ENCODE results near the gene CERK. TPM values are rescaled to one million over a fixed set of nuclear protein-coding genes. Genes with fewer than 3 reads are reported as not detected.

CERK gene
- total and polyA plus RNA-seq, 10 donors = 13.7 to 47.1 (median 34.8) TPM

DNA sequence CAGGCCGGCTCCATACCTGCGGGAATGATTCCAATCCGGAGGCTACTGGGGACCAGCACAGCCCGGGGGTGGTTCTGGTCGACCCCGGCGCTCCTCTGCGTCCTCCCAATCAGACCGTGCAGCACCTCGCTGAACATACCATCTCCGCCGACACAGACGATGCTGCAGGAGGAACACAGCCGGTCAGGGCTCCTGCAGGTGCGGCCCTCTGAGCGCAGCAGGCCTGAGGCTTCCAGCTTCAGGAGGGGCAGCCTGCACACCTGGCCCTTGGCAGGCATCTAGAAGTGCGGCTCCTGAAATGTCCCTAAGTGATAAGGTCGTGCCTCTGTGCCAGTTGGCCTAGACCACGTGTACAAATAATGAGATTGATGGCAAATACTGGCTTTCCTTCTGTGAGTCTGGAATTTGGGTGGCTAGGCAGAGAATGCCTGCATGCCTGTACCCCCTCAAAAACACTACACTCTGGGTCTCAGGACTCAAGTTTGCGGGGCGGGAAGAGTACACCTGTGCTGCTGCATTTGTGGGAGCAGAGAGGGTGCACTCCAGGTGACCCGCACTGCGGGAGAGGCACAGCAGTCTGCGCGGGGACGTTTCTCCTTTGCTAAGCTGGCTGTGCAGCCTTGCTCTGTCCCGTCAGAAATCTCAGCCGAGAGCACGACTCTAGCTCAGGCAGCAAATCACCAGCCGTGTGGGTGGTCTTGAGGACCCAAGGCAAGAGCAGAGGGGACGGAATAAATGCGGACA lies 30.1 kb downstream of the CERK start:
- Histone ChIP-seq H3K4me3 (no peak overlapping the region), H3K27ac (no peak overlapping the region), H3K4me1 (no peaks in the 10 kb centered on the region), H3K9me3 (no peaks in the 10 kb centered on the region), H3K27me3 (replicated peaks in 1 of 7) (no peaks in the 10 kb centered on the region), H3K36me3 (peaks cover 2 to 100% (median 87%) of the 10 kb centered on the region in 6 donors)
- intact Hi-C loops (cut with DNase I; ENCODE audit: low total_unique reads) = no loop called here
- TF ChIP-seq, protein P1, sequence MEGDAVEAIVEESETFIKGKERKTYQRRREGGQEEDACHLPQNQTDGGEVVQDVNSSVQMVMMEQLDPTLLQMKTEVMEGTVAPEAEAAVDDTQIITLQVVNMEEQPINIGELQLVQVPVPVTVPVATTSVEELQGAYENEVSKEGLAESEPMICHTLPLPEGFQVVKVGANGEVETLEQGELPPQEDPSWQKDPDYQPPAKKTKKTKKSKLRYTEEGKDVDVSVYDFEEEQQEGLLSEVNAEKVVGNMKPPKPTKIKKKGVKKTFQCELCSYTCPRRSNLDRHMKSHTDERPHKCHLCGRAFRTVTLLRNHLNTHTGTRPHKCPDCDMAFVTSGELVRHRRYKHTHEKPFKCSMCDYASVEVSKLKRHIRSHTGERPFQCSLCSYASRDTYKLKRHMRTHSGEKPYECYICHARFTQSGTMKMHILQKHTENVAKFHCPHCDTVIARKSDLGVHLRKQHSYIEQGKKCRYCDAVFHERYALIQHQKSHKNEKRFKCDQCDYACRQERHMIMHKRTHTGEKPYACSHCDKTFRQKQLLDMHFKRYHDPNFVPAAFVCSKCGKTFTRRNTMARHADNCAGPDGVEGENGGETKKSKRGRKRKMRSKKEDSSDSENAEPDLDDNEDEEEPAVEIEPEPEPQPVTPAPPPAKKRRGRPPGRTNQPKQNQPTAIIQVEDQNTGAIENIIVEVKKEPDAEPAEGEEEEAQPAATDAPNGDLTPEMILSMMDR (IDR thresholded peaks at IDR 0.05 in 8 of 11, conservative IDR thresholded peaks at IDR 0.05 in 3 of 11) = no peak
- TF ChIP-seq POLR2A (IDR thresholded peaks at IDR 0.05) (no peak), POLR2AphosphoS5 (IDR thresholded peaks at IDR 0.05) (peak in 1 of 3 donors; percentile 48)
- 92 to 97% (median 95%) methylated on average over 29 to 32 of the region's 32 CpGs for WGBS, 5 donors
- DNase-seq = no peak

DNA sequence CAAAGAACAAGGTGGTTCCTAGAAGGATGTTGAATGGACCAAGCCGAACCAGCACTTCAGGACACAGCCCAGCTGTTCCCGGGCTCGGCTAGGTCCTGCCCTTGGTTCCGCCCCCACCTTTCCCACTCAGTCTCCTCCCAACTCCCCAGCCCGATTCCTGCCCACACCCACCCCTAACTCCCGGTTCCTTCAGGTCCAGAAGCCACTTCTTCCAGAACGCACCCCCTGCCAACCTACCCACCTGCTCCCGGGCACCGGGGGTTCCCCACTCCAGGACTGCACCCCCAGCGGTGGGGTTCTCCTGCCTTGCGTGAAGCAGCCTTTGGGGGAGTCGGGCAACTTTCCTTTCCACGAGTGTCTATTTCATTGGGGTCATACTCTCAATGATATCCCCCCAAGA lies 30.7 kb downstream of the CERK start:
- DNase-seq = no peak
- Histone ChIP-seq H3K27me3 (replicated peaks in 1 of 7) (no peaks in the 10 kb centered on the region), H3K9me3 (no peaks in the 10 kb centered on the region), H3K36me3 (peaks cover 2 to 100% (median 92%) of the 10 kb centered on the region in 6 donors), H3K4me3 (no peak overlapping the region), H3K27ac (no peak overlapping the region), H3K4me1 (no peaks in the 10 kb centered on the region)
- TF ChIP-seq POLR2A (IDR thresholded peaks at IDR 0.05) = no peak
- WGBS, 5 donors = 86 to 95% (median 93%) methylated on average over 13 of the region's 13 CpGs
- intact Hi-C loops (cut with DNase I; ENCODE audit: low total_unique reads) = no loop called here

DNA sequence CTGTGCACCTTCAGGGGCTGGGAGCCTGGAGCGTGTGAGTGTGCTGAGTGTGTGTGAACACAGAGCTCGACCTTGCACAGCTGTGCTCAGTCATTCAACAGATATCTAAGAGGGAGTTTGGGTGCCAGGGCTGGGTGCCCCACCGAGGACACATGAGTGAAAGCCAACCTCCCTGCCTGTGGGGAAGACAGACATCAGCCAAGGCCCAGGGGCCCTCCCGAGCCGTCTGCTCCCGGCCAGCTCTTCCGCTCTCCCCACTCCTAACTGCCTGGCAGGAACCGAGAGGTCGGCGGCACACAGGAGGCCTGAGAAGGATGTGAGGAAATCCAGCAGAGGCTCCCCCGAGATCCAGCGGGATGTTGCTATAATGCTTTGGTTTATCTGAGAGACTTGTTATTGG lies 32.0 kb downstream of the CERK start:
- no peak overlapping the region for H3K4me3 ChIP-seq
- WGBS, 5 donors = 93 to 97% (median 95%) methylated on average over 12 of the region's 12 CpGs
- no peaks in the 10 kb centered on the region for H3K4me1 ChIP-seq
- H3K27me3 ChIP-seq (replicated peaks in 1 of 7) = no peaks in the 10 kb centered on the region
- no peaks in the 10 kb centered on the region for H3K9me3 ChIP-seq
- no peak for DNase-seq
- H3K27ac ChIP-seq = no peak overlapping the region
- H3K36me3 ChIP-seq = peaks cover 7 to 100% (median 89%) of the 10 kb centered on the region in 6 donors
- TF ChIP-seq POLR2A (IDR thresholded peaks at IDR 0.05) (no peak), POLR2AphosphoS5 (IDR thresholded peaks at IDR 0.05) (peak in 1 of 3 donors; percentile 21)
- TF ChIP-seq, protein P1 (IDR thresholded peaks at IDR 0.05 in 8 of 11, conservative IDR thresholded peaks at IDR 0.05 in 3 of 11) = no peak
- intact Hi-C loops (cut with DNase I; ENCODE audit: low total_unique reads) = no loop called here

DNA sequence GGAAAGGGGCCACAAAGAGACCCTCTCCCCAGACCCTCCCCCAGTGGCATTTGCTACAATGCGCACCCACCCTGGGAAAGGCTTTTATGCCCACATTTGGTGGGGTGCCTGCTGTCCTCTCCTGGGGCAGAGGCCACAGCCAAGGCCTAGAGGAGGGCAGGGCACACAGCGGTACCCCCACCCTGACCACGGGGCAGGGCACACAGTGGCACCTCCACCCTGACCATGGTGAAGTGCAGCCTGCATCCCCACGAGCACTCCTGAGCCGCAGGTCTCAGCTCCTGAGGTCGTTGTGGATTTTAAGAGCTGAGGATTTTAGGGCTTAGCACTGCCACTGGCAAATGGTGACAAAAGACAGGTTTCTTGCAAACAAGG lies 34.1 kb downstream of the CERK start:
- Histone ChIP-seq H3K27ac (no peak overlapping the region), H3K9me3 (no peaks in the 10 kb centered on the region), H3K27me3 (replicated peaks in 1 of 7) (no peaks in the 10 kb centered on the region), H3K4me3 (no peak overlapping the region), H3K4me1 (no peaks in the 10 kb centered on the region), H3K36me3 (peaks cover 8 to 100% (median 89%) of the 10 kb centered on the region in 6 donors)
- intact Hi-C loops (cut with DNase I; ENCODE audit: low total_unique reads) = no loop called here
- 91 to 98% (median 97%) methylated on average over 5 to 6 of the region's 6 CpGs for WGBS, 5 donors
- DNase-seq = no peak
- TF ChIP-seq, protein P1 (IDR thresholded peaks at IDR 0.05 in 8 of 11, conservative IDR thresholded peaks at IDR 0.05 in 3 of 11) = no peak
- TF ChIP-seq POLR2AphosphoS5 (IDR thresholded peaks at IDR 0.05) (no peak), POLR2A (IDR thresholded peaks at IDR 0.05) (no peak)

All from spleen (tissue), 11 donors.